GM19455 (cell line): ENCODE results near the gene KCNH1.

ENCODE experiments used
- ATAC-seq: cut with Tn5 transposase; IDR thresholded peaks from one replicate; pipeline ENCODE4 v1.9.1; 2021; ENCODE audit not compliant: unreplicated experiment

Gene KCNH1

DNA sequence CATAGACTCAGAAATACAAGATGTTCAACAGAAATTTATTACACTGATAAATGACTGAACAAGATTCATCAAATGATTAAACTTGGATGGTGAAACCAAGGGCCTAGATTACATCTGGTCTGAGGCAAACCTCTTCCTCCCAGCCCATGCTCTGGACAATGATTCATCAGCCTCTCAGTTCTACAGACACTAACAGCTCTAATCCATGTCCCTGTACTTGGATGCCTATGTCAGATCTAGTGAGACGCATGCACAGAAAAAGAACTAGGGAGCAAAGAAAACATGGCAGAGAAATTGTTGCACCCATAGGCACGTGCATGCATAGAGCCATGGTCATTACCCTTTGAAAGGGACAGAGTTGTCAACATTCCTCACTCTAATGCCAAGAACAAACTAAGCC, 250.1 kb downstream of the KCNH1 start:
- no peak for ATAC-seq

DNA sequence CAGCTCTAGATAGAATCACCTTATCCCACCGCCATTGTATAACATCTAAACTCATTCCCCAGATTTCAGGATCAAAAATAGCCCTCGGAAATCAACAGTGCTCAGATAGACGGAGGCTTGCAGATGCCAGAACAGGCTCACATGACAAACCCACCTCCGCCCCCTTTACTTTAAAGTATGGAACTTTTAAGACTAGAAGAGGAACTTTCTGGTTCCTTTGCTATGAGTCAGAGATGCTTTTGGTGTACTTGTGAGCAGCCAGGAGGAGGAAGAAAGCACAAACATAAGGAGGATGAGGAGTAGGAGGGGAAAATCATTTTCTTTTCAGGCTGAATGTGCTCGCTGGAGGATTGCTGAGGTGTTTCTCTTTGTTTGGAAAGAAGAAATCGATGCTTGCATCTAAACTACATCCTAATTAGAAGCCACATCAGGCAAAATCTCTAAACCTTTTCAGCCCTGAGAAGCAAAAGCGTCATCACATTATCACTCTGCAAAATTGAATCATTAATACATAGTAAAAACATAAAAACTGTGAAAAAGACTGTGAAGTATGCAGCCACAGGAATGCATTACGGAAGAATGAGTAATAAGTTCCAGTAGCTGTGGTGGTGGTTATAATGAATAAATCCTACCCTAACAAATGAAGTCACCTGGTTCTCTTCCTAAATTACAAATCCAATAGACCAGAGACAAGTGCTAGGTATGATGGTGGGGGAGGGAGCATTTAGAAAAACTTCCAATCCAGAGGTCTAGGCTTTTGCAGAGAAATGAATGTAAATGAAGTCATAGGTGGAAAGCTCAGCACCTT, 251.3 kb downstream of the KCNH1 start:
- ATAC-seq: no peak

DNA sequence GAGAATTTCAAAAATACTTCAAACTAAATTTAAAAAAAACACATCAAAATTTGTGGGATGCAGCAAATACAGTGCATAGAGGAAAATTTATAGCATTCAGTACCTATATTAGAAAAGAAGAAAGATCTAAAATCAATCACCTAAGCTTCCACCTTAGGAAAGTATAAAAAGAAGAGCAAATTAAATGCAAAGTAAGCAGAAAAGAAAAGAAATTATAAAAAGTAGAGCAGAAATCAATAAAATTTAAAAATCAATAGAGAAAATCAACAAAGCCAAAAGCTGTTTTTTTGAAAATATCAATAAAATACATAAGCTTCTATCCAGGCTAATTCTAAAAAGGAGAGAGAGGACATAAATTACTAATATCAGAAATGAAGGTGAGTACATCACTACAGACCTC, 255.4 kb downstream of the KCNH1 start:
- ATAC-seq: no peak

DNA sequence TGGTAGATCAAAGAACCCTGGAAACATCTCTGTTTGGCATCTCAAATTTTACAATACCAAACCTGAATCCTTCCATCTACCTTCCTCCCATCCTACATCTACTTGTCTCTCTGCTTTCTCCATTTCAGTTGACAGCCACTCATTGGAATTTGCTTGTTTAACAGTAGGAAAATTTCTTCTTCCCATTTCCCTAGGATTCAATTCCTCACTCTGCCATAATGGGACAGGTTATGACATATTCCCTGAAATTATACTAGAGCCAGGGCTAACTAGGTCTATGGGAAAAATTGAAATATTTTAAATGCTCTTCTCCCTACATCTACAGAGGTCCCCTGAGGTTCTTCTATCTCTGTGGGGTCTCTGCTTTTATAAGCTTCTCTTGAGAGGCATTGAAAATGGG, 257.7 kb downstream of the KCNH1 start:
- ATAC-seq: no peak

DNA sequence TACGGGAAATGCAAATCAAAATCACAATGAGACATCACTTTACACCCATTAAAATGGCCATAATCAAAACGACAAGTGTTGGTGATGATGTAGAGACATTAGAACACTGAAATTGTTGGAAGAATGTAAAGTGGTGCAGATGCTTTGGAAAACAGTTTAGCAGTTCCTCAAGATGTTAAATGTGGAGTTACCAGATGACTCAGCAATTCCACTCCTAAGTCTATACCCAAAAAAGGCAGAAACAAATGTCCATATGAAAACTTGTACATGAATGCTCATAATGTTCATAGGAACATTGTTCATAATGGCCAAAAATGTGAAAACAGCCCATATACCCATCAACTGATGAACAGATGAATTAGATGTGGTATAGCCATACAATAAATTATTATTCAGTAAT, 267.4 kb downstream of the KCNH1 start:
- ATAC-seq: no peak

DNA sequence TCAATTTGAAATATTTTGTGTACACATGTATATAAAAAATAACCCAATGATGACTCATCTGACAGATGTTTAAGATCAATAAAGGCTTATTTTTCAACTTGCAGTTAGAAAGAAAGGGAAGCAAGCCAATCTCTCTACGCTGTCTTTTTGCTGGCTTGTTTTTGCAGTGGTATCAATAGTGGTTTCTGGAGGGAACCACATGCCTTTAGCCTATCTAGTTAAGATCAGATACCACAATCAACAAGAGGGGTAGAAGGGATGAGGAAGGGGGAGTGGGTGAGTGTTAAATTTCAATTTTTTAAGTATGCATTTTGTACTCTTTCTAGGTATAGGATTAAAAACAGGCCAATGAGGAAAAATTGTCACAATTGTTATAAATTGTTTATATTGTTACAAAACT, 276.2 kb downstream of the KCNH1 start:
- ATAC-seq: no peak

DNA sequence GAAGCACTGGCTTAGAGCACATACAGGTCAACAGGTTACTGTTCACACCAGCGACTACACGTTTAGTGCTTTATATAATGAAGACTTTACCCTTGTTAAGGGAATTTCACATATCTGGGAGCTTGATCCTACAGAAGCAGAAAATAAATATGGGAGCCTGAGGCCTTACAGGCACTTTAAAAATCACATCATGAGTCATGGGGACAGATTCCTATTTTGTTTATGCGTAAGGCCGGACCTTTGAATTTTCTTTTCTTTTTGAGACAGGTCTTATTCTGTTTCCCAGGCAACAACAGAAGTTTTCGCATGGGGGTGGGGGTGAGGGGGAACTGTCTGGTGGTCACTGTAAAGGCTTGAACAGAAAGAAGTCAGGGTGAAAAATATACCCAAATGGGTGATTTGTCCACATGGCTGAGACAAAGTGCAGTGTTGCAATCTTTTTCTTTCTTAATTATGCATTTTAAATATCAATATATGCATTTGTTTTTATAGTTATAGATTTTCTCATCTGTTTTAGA, 276.7 kb downstream of the KCNH1 start:
- ATAC-seq: no peak

DNA sequence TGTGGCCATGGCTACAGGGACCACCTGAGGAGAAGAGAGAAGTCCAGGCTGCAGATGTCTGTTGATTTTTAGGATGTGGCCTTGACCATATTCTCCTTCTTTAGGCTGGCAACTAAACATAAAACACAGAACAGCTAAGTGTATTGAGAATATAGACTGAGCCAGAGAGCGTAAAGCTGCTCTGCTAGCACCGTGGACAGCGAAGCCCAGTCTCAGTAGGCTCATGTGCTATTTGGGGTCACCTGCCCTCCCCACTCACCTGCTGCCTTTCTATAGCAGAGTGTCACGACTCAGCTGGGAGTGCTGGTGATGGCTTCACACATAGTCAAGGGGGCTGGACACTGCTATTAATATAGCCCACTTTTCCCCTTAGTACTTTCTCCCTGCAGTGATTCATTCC, 278.5 kb downstream of the KCNH1 start:
- no peak for ATAC-seq

DNA sequence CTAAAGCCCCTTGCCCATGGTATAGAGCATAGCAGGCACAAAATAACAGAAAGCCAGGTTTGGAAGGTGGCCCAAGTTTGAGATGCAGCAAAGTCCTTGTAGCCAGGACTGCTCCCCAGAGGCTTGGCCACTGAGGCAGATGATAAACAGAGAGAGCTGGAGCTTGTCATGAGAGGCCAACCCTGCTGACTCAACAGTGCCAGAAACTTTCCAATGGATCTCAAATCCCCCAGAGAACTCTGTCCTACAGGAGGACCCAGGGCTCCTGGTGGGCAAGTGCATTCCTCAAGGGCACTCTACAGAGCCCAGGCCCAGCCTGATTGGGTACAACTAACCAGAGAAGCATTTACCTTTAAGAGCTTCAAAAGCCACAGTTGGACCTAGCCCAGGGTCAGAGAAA, 280.7 kb downstream of the KCNH1 start:
- no peak for ATAC-seq

DNA sequence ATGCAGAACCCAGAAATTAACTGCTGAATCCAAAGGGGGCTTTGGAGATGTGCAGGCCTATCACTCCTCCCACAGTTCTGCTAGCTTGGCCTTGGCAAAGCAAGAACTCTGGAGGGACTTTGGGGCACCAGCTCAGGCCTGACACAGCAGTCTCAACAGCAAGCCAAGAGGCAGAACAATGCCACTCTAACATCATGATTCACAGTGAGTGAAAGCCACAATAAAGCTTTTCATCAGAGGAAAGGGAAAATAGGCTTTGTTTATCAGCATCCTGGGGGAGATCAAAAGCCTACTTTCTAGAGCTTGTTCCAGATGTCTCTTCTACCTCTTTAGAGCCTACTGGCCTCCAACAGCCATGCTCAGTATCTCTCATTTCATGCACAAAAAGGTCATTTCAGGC, 283.4 kb downstream of the KCNH1 start:
- no peak for ATAC-seq

DNA sequence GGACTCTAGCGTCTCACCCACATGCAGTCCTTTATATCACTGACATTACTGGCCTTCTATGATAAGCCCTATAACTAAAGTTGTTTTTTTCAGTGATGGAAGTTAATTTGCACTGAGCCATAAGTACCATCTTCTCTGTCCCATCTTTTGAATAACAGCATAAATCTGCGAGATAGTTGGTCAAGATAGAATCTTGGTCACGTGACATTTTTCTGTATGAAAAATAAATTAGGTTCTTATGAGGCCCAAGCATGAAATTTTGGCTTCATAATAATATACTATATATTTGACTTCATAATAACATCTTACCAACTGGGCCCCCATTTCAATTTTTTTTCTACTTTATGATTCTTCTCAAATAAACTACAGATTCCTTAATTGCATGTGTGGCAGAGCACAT, 285.5 kb downstream of the KCNH1 start:
- ATAC-seq: no peak

DNA sequence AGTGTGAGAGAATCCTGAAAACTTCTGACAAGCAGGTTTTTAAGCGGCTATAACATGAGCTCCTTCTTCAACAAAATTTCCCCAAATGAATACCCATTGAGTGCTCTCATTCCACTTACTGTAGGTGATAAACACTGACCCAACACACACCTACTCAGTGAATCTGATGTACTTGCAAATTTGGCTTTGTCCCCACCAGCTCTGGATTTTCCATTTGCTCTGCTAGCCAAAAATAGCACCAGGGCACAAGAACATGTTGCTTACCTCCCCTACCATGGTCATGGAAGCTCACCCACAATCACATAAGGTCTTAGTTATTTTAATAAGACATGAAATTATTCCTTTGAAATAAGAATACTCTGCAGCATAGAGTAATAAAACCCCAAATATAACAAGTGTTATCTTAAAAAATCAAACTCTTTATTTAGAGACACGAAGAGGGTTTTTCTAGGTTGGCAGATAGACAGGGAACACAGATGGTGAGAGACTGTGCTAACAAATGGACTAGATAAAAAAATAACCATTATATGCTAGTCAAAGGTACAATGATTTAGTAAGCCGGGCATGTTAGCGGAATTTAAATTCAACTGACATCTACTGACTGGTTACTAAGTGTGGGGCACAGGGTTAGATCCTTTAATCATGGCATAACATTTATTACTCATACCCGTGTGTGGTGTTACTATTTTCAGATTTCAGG, 291.9 kb downstream of the KCNH1 start:
- ATAC-seq: no peak

DNA sequence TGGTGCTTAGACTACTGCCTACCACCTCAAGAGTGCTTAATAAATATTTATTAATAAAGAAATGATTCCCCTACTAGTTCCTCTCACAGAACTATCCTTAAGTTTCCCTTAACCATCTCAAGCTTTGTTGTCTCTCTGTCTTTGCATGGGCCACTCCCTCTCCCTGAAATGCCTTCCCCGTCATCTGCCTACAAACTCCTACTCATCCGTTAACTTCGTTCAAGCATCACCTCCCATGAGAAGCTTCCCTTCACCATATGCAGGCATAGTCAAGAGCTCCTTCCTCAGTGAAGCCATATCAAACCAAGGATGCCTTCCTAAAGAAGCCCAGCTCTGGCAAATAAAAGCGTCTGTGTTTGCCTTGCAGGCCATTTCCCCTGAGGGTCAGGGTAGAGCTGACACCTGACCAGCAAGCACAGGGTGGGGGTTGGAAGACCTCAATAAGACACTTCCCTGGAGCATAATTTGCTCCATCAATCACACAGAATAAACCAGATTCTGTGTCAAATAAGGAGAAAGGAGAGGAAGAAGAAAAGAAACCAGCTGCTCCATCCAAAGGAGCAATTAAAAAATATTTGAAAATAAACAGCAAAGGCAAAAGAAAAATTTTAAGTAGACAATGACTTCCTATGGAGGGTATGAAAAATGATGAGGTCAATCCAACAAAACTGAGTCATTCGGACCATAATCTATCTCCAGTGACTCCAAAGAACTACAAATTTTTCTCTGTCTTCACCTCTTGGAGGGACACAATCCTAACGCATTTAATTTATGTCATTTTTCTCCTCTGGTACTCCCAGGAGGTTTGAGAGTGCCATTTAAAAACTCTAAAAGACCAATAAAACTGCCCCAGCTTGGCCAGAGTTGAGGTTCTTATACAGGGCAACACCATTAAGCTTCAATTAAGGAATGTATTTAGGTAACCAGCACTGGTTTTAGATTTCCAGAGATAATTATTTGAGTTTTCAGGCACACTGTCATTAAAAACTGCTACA, 303.6 kb downstream of the KCNH1 start:
- no peak for ATAC-seq

DNA sequence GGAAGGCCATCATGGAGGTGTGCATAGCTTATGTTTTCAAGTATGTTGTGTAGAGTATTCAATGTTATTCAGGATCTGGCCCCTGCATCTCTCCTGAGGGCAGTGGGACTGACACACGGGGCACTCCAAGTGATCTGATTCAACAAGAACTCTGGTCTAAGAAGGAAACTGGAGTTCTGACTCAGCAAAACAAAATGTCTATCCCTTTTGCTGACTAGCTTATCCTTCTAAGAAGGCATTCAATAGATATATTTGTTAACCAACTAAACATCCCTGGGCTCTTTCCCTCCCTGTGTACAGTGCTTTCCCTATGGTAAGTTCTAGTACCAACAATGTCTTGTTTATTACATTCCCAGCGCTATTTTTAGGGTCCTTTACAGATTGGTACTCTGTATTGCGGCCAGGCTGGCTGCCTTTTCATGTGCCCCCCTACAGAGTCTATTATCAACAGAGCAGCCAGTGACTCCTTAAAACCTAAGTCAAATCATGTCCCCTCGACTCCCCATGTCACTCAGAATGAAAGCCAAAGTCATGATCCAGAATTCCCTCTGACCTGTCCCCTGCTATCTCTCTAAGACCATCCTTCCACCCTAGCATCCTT, 304.9 kb downstream of the KCNH1 start:
- no peak for ATAC-seq

DNA sequence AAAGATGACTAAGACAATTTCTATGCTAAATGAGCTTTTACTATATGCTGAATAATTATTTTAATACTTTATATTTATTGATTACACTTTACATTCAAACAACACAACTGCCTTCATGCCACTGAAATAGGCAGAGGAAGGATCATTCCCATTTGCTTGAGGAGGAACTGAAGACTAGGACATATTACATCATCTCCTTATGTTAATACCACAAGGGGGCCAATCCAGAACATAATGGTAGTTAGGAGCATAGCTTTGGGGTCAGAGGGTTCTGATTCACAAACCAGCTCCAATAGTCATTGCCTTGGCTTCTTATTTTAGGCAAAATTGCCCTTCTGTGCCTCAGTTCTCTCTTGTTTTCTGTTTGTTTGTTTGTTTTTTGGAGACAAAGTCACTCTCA, 306.5 kb downstream of the KCNH1 start:
- ATAC-seq: no peak

DNA sequence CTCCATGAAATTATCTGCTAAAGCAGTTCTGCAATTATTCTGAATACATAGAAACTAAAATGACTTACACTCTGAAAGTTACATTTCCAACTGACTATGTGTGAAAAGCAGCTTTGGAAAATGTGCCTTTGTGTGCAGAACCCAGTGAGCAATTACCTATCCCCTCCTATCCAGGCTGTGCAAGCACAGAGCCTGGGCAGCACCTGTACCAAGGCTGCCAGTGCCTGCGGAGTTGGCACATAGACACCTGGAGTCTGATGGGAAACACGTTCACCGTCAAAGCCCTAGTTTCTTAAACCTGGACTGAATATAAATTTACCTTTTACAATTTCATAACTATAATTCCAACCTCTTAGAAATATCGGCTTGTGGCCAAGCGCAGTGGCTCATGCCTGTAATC, 307.3 kb downstream of the KCNH1 start:
- ATAC-seq: no peak

DNA sequence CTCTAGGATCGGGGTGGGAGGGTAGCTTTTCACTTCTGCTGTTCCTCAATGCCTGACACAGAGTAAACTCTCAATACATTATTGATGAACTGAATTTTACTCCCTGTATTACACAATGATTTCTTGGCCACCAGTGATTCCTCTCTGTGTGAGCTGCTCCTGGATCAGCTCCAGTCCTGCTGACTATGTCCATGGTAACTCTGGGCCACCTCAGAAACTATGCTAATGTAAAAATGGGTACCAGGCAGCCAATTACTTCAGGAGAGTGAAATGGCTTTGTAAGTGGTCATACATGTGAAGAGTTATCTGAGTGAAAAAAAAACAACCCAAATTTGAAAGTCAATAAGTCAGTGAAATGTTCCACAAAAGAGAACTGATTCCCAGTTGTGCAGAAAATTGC, 311.0 kb downstream of the KCNH1 start:
- ATAC-seq: no peak

DNA sequence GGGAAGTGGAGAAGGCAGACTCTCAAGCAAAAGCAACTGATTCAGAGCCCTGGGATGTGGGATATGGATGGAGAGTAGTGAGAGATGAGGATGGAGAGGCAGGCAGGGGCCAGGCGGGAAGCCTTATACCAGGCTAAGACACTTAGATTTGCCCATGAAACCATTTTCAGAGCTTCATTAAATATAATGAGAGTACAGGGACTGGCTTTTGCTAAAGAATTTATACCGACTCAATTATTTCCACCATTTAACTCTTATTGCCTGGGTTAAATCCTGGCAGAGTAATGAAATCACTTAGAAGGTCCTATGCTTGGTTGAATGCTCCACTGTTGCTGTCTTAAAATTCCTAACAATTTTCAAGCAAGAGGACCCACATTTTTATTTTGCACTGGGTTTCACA, 311.7 kb downstream of the KCNH1 start:
- ATAC-seq: no peak

DNA sequence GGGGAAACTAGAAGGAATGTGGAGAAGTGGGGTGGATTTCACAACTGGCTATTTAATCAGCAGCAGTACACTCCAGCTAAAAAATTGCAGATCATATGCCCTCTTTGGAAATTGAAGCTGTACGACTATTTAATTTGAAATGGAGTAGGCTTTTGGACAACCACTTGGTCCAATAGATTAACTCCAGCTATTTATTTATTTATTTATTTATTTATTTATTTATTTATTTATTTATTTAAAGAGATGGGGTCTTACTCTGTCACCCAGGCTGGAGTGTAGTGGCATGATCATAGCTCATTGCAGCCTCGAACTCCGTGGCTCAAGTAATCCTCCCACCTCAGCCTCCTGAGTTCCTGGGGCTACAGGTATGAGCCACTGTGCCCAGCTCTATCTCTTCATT, 312.3 kb downstream of the KCNH1 start:
- no peak for ATAC-seq

DNA sequence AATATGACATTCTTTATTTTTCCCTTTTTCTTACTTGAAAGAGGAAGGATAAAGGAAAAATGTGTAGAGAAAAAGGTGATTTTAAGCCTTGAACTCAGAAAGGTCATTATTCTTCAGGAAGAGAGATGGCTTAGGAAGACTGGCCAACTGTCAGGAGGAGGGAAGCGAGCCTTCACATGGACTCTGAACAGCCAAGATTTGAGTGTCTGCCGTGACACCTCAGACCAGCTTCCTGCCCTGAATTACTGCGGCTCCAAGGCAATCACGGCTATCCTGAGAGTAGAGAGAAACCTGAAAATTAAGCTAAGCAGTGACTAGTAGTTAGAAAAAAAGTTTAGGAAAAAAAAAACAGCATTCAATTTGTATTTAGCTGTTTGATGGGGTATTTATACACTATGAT, 314.7 kb downstream of the KCNH1 start:
- ATAC-seq: no peak
